HG03135 (cell line): ENCODE measurements around the gene GRK7.
"Not testable (repeated sequence)": the region's sequence is repeated elsewhere in the genome, so short reads cannot be mapped to it uniquely, and the experiment has no call there.

Experiments
- ATAC-seq: cut with Tn5 transposase; IDR thresholded peaks from one replicate; pipeline ENCODE4 v1.9.1; 2021; ENCODE audit warnings: mild to moderate bottlenecking, moderate library complexity; ENCODE audit not compliant: unreplicated experiment

The GRK7 gene

GRCh38 chr3:141753399-141753798 lies 9.8 kb upstream of the GRK7 start:
- no peak for ATAC-seq

GRCh38 chr3:141754032-141754431 lies 9.2 kb upstream of the GRK7 start:
- no peak for ATAC-seq

DNA sequence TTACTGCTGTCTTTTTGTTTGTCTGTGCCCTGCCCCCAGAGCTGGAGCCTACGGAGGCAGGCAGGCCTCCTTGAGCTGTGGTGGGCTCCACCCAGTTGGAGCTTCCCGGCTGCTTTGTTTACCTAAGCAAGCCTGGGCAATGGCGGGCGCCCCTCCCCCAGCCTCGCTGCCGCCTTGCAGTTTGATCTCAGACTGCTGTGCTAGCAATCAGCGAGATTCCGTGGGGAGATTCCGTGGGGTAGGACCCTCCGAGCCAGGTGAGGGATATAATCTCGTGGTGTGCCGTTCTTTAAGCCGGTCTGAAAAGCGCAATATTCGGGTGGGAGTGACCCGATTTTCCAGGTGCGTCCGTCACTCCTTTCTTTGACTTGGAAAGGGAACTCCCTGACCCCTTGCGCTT lies 656 bp upstream of the GRK7 start:
- not testable (repeated sequence) for ATAC-seq

DNA sequence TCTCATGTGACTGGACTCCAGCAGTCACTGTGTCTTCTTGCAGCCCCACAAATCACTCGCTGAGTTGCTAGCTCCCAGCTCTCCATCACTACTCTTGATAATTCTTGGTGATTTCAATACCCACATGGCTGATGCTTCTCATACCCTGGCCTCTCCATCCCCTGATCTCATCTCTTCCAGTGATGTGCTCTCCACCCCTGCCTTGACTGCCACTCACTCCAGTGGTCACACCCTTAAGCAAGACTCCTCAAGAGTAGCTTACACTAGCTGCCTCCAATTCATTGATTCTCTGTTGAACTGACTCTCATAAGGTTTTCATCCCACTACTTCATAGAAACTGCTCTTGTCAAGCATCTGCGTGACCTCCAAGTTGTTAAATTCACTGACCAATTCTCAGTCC lies 837 bp downstream of the GRK7 start:
- ATAC-seq = no peak

DNA sequence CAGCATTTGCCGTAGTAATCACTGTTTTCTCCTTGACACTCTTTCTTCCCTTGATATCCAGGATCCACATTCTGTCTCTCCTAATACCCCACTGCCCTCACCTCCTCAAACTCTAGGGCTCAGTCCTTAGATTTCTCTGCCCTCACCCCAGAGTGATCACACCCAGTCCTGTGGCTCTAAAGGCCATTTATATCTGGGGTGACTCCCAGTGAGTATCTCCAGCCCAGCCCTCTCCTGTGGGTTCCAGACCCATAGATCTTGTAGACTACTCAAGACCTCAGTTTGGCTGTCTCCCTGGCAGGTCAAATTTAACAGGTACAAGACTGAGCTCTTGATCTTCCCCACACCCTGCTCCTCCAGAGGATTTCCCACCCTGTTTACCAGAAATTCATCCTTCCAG lies 1.3 kb downstream of the GRK7 start:
- ATAC-seq = no peak

DNA sequence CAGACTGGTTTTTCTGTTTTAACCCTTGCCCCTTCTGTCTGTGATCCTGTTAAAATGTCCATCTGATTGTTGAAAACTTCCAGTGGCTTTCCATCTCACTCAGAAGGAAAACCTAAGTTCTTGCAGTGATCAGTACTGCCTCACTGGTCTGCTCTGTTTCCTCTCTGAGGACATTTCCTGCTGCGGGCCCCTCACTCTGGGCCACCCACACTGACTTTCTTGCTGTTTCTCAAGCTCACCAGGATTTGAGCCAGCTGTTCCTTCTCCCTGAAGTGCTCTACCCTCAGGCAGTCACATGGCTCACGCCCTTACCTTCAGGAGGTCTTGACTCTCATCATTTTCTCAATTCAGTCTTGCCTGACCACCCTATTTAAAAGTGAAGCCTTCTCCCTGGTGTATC lies 1.8 kb downstream of the GRK7 start:
- no peak for ATAC-seq

- ATAC-seq = no peak
Measured at GRCh38 chr3:141767066-141767465, 3.9 kb downstream of the GRK7 start.

DNA sequence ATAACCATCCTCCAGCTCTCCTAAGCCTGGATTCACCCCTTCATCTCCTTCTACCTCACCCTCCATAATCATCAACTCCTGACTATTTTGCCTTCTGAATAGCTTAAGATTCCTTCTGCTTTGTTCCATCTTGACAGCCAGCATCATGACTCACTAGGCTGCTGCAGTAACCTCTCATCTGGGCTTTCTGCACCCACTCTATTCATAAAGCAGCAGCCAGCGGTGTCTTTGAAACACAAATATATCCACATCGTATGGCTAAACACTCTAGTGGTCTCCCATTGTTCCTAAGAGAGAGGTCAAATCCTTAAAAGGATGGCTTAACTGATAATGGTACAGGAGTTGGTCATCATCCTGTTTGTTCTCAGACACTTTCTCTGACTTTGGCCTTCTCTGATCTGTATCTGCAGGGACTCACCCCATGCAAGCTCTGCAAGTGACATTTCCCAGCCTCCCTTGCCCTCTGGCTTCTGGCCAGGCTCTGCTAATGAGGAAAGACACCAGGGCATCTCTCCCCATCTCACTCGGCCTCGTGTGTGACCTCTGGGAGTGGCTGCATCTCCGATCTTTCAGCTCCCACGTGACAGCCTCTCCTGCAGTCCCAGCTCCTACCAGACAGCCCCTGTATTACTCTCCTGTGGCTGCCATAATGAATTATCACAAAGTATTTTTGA lies 6.2 kb downstream of the GRK7 start:
- ATAC-seq = no peak

DNA sequence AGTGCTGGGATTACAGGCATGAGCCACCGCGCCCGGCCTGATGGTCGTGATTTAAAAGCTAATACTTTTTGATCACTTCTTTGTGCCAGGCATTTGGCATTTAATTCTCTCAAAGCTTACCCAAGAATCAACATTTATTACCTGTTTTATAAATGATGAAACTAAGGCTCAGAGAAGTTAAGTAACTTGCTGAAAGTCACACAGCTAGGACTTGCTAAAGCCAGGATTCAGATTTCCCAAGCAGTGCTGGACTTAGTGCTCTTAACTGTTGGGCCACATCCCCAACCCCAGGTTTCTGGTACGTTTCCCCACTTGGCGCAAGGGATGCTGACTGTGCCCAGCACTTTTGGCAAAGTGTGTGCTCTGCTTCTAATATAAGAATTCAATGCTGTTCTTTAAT lies 10.5 kb downstream of the GRK7 start:
- ATAC-seq = no peak

GRCh38 chr3:141776376-141776775 lies 13.2 kb downstream of the GRK7 start:
- ATAC-seq = no peak

DNA sequence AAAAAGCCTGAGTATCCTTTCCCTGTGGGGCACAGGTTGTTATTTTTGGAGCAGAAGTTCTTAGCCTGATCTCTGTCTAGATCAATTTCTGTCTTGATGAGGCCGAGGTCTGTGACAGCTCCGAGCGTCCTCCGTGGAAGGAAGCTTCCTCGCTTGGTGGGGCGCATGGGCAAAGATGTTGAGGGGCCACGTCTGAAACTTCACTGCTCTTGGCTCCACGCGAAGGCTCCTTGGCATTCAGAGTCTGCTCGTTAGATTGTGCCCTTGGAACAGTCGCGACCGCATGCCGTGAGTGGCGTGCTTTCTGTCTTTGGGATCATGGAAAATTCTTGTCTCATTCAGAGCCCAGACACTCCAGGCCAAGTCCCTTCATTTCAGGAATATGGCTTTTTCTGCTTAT lies 13.7 kb downstream of the GRK7 start:
- ATAC-seq = no peak

DNA sequence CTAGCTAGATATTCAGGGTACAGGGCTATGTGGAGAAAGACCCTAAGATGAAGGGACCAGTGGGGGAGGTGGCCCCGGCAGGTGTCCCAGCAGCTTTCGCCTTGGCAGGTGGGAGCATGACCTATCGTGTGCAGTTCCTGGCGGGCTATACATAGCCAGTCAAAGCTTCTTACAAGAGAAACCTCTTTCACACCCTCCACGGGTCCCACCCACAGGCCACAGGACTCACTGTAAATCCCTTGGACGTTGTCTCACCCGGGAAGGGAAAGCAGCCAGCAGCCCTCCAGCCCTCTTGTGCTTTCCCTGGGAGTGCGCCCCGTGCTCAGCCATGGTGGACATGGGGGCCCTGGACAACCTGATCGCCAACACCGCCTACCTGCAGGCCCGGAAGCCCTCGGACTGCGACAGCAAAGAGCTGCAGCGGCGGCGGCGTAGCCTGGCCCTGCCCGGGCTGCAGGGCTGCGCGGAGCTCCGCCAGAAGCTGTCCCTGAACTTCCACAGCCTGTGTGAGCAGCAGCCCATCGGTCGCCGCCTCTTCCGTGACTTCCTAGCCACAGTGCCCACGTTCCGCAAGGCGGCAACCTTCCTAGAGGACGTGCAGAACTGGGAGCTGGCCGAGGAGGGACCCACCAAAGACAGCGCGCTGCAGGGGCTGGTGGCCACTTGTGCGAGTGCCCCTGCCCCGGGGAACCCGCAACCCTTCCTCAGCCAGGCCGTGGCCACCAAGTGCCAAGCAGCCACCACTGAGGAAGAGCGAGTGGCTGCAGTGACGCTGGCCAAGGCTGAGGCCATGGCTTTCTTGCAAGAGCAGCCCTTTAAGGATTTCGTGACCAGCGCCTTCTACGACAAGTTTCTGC lies 15.0 kb downstream of the GRK7 start:
- ATAC-seq = no peak

DNA sequence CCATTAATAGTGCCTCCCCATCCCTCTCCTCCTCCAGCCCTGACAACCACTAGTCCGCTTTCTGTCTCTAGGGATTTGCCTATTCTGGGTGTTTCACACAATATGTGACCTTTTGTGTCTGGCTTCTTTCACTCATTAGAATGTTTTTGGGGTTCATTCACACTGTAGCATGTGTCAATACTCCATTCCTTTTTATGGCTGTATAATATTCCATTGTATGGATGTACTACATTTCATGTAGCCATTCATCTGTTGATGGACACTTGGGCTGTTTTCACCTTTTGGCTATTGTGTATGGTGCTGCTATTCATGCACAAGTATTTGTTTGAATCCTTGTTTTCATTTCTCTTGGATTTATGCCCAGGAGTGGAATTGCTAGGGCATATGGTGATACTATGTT lies 16.5 kb downstream of the GRK7 start:
- no peak for ATAC-seq

- no peak for ATAC-seq
Measured at GRCh38 chr3:141782386-141782932, 19.3 kb downstream of the GRK7 start.

GRCh38 chr3:141783632-141784031 lies 20.4 kb downstream of the GRK7 start:
- ATAC-seq = no peak

- no peak for ATAC-seq
Measured at GRCh38 chr3:141784096-141784495, 20.9 kb downstream of the GRK7 start.

- ATAC-seq = no peak
Measured at GRCh38 chr3:141784531-141784930, 21.3 kb downstream of the GRK7 start.

- no peak for ATAC-seq
Measured at GRCh38 chr3:141788149-141788548, 24.9 kb downstream of the GRK7 start.

- not testable (repeated sequence) for ATAC-seq
Measured at GRCh38 chr3:141788750-141789149, 25.5 kb downstream of the GRK7 start.

DNA sequence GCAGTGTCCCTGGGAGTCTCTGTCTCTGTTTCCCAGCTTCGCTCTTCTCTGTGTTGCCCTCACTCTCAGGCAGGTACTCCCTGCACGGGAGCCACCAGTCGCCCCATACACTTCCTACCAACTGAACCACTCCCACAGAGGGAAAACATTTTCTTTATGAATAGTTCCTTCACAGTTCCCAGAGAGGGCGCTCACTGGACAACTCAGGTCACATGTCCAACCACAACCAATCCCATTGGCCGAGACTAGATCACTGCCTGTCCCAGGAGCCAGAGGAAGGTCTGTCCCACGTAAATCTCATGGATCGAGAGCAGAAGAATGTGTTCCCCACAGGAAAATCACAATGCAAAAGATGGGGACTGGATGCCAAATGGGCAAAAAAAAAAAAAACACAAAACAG lies 26.1 kb downstream of the GRK7 start:
- ATAC-seq = no peak

- ATAC-seq = no peak
Measured at GRCh38 chr3:141790171-141790570, 27.0 kb downstream of the GRK7 start.

DNA sequence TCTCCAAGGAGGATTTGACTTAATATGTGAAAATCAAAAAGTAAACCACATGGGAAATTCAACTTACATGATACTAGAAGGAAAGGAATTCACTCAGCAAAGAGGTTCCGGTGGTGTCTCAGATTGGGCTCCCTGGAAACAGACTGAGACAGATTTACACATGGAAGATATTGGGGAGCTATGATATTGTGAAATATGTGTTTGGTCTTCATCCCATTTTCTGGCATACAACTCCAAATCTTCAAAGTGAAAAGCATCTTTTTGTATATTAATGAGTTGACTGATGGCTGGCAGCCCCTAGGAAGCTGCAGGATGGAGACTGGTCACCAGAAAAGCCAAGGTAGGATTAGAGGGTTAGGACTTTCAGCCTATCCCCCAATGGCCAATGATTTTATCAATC lies 29.3 kb downstream of the GRK7 start:
- ATAC-seq = no peak
